22Rv1 (cell line): Measurements from ENCODE around the gene FAM219A.

ENCODE experiments used
- ZFX ChIP-seq: fragments of 450-650 bp; IDR thresholded peaks from 2 replicates; pipeline ENCODE4 v1.6.1; 2017; ENCODE audit warnings: antibody characterized with exemption, borderline replicate concordance
- TF ChIP-seq, protein P1 (sequence below): fragments of 450-650 bp; IDR thresholded peaks from 2 replicates; pipeline ENCODE4 v1.5.1; 2017; ENCODE audit warnings: mild to moderate bottlenecking

DNA sequence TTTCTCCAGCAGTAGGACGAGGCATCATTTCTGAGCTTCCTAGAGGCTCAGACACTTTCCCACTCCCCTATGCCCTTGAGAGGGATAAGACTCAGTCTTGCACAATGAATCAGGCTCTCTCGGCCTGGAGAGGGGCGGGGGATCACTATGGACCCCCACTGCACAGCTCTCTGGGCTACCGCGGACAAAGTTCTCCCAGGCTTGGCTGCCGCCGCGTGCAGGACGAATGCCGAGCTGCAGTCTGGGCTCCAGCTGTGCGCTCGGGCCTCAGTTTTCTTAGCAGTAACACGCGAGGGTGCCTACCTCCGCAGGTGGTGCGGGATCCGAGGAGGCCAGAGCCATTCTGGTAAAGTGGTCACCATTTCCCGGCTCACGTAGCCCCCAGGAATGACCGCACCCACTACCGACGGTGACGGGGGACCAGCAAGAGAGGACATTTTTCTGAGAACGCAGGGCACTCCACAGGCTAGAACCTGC, 78.3 kb downstream of the FAM219A start:
- TF ChIP-seq, protein P1, sequence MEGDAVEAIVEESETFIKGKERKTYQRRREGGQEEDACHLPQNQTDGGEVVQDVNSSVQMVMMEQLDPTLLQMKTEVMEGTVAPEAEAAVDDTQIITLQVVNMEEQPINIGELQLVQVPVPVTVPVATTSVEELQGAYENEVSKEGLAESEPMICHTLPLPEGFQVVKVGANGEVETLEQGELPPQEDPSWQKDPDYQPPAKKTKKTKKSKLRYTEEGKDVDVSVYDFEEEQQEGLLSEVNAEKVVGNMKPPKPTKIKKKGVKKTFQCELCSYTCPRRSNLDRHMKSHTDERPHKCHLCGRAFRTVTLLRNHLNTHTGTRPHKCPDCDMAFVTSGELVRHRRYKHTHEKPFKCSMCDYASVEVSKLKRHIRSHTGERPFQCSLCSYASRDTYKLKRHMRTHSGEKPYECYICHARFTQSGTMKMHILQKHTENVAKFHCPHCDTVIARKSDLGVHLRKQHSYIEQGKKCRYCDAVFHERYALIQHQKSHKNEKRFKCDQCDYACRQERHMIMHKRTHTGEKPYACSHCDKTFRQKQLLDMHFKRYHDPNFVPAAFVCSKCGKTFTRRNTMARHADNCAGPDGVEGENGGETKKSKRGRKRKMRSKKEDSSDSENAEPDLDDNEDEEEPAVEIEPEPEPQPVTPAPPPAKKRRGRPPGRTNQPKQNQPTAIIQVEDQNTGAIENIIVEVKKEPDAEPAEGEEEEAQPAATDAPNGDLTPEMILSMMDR = no peak
- TF ChIP-seq ZFX = no peak
